ENCODE data around the gene IFITM5.
"Not testable (repeated sequence)": the region's sequence is repeated elsewhere in the genome, so short reads cannot be mapped to it uniquely, and the experiment has no call there.

IFITM5 gene

DNA sequence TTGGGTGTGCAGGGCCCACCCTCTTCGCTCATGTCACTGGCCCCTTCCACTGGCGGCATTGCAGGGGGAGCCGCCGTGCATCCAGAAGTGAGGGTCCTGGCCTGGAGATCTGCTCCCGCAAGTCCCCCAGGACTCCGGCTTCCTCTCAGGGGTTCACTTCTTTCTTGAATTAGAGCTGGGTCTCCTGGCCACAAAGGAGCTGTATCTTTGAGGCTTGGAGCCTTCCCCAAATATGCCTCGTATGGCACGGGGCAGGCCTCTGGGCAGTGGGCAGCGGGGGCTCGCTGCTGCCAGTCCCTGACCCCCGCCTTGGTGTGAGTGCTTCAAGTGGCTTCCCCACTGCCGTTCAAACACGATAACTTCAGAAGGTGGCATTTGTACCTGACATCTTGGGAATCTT, 28.7 kb upstream of the IFITM5 start:
- POLR2A ChIA-PET = interaction anchor here (0.6 kb wide), 1 partner anchor 25 kb away, joined by 6 read pairs; no protein-coding TSS in a partner anchor

GRCh38 chr11:327581-327923, 28.2 kb upstream of the IFITM5 start:
- no peaks in the 10 kb centered on the region for H3K27me3 ChIP-seq (replicated peaks in 2 of 5; ENCODE audit: control insufficient read depth in 4 of 5, insufficient read depth in 5 of 5, low read length in 4 of 5)
- no CpG with 5 or more reads among the region's 3 CpGs for WGBS (ENCODE audit: insufficient coverage)
- H3K4me1 ChIP-seq (ENCODE audit: control extremely low read depth in 1 of 4, control insufficient read depth in 4 of 4, insufficient read depth in 4 of 4, low read length in 3 of 4) = peaks cover 2 to 70% (median 30%) of the 10 kb centered on the region in 4 experiments
- DNase-seq = no peak
- H3K9me3 ChIP-seq (ENCODE audit: control extremely low read depth in 1 of 5, control insufficient read depth in 4 of 5, insufficient read depth in 2 of 5, low read depth in 1 of 5, low read length in 4 of 5) = no peaks in the 10 kb centered on the region
- H3K36me3 ChIP-seq (ENCODE audit: control insufficient read depth in 4 of 4, insufficient read depth in 4 of 4, low read length in 3 of 4) = no peaks in the 10 kb centered on the region
- CTCF ChIA-PET = interaction anchor here (0.8 to 1.8 kb wide), 6 partner anchors 13 to 34 kb away, joined by 3 to 8 read pairs (median 4); no protein-coding TSS in a partner anchor
- H3K4me3 ChIP-seq (ENCODE audit: control insufficient read depth in 1 of 7, extremely low read depth in 1 of 7, insufficient read depth in 4 of 7, low read depth in 2 of 7, low read length in 6 of 7) = peak overlapping the region in 4 of 7 experiments; percentile 45 to 57 (median 52)
- POLR2A ChIA-PET = interaction anchor here (0.6 to 1.3 kb wide), 2 partner anchors 24 to 28 kb away, joined by 6 to 7 read pairs; no protein-coding TSS in a partner anchor
- peak overlapping the region in 1 of 2 experiments; percentile 71 for H3K27ac ChIP-seq (ENCODE audit: insufficient read depth in 1 of 2, low read depth in 1 of 2, low read length in 2 of 2, poor library complexity in 1 of 2, severe bottlenecking in 2 of 2)

More for the DNA sequence above, 28.7 kb upstream of the IFITM5 start:
- CTCF ChIA-PET = interaction anchor here (0.8 to 1.8 kb wide), 5 partner anchors 12 to 33 kb away, joined by 3 to 8 read pairs (median 4); no protein-coding TSS in a partner anchor
- no peak for DNase-seq
- Histone ChIP-seq H3K36me3 (ENCODE audit: control insufficient read depth in 4 of 4, insufficient read depth in 4 of 4, low read length in 3 of 4) (no peaks in the 10 kb centered on the region), H3K9me3 (ENCODE audit: control extremely low read depth in 1 of 5, control insufficient read depth in 4 of 5, insufficient read depth in 2 of 5, low read depth in 1 of 5, low read length in 4 of 5) (peaks cover 0 to 1% (median 0%) of the 10 kb centered on the region in 5 experiments), H3K4me1 (ENCODE audit: control extremely low read depth in 1 of 4, control insufficient read depth in 4 of 4, insufficient read depth in 4 of 4, low read length in 3 of 4) (peaks cover 2 to 74% (median 31%) of the 10 kb centered on the region in 4 experiments), H3K4me3 (ENCODE audit: control insufficient read depth in 1 of 7, extremely low read depth in 1 of 7, insufficient read depth in 4 of 7, low read depth in 2 of 7, low read length in 6 of 7) (no peak overlapping the region), H3K27ac (ENCODE audit: insufficient read depth in 1 of 2, low read depth in 1 of 2, low read length in 2 of 2, poor library complexity in 1 of 2, severe bottlenecking in 2 of 2) (peak overlapping the region in 1 of 2 experiments; percentile 71), H3K27me3 (replicated peaks in 2 of 5; ENCODE audit: control insufficient read depth in 4 of 5, insufficient read depth in 5 of 5, low read length in 4 of 5) (no peaks in the 10 kb centered on the region)
- 97% methylated on average over 13 of the region's 13 CpGs for WGBS (ENCODE audit: insufficient coverage)

DNA sequence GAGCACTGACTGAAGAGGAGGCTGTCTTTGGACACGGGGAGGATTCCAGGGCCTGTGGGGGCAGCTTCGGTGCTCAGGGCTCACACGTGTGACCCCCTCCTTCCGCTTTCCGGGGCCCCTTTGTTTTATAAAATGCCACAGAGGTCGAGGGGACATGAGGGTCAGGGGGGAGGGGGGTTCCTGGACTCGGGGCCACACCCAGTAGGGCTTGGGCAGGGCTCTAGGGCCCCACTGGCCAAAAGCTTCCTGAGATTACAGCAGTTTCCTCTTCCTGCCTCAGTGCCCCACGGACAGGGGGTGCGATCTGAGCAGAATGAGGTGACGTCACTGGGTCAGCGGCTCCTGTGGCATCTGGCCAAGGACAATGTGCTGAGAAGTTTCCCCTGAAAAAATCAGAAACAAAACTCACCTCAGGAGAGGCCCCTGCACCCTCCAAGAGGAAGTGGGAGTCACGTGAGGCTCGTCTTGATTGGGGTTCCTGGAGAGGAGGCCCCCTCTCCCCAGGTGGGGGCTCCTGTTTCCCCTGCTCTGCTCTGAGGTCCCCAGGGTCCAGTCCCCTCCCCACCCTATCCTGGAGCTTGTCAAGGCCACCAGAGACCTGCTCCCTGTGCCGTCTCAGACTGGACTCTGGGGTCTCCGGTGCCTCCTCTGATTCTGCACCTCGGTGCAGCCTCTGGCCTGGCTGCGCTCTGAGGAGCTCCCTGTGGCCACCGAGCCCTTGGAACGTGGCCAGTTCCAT, 27.7 kb upstream of the IFITM5 start:
- H3K4me3 ChIP-seq (ENCODE audit: control insufficient read depth in 1 of 7, extremely low read depth in 1 of 7, insufficient read depth in 4 of 7, low read depth in 2 of 7, low read length in 6 of 7) = peak overlapping the region in 4 of 7 experiments; percentile 45 to 57 (median 52)
- peak overlapping the region in 1 of 2 experiments; percentile 71 for H3K27ac ChIP-seq (ENCODE audit: insufficient read depth in 1 of 2, low read depth in 1 of 2, low read length in 2 of 2, poor library complexity in 1 of 2, severe bottlenecking in 2 of 2)
- H3K27me3 ChIP-seq (replicated peaks in 2 of 5; ENCODE audit: control insufficient read depth in 4 of 5, insufficient read depth in 5 of 5, low read length in 4 of 5) = no peaks in the 10 kb centered on the region
- POLR2A ChIA-PET = interaction anchor here (1.3 kb wide), 1 partner anchor 29 kb away, joined by 7 read pairs; no protein-coding TSS in a partner anchor
- CTCF ChIA-PET = interaction anchor here (0.8 to 1.8 kb wide), 6 partner anchors 13 to 34 kb away, joined by 3 to 8 read pairs (median 4); no protein-coding TSS in a partner anchor
- H3K9me3 ChIP-seq (ENCODE audit: control extremely low read depth in 1 of 5, control insufficient read depth in 4 of 5, insufficient read depth in 2 of 5, low read depth in 1 of 5, low read length in 4 of 5) = no peaks in the 10 kb centered on the region
- WGBS (ENCODE audit: insufficient coverage) = 14% methylated on average over 17 of the region's 19 CpGs
- DNase-seq = peak; percentile 57 to 85 (median 81)
- no peaks in the 10 kb centered on the region for H3K36me3 ChIP-seq (ENCODE audit: control insufficient read depth in 4 of 4, insufficient read depth in 4 of 4, low read length in 3 of 4)
- peaks cover 2 to 70% (median 30%) of the 10 kb centered on the region in 4 experiments for H3K4me1 ChIP-seq (ENCODE audit: control extremely low read depth in 1 of 4, control insufficient read depth in 4 of 4, insufficient read depth in 4 of 4, low read length in 3 of 4)

DNA sequence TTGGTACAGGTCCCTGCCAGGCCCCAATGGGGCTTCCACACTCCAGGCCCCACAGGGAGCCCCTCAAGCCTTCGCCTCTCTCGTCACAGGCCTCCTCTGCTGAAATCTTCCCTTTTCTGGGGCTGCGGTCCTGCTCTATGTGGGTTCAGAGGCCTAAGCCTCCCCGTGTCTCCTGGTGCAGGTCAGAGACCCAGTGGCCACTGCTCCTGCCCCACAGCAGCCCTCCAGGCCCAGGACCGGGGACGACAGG, 27.2 kb upstream of the IFITM5 start:
- H3K36me3 ChIP-seq (ENCODE audit: control insufficient read depth in 4 of 4, insufficient read depth in 4 of 4, low read length in 3 of 4) = no peaks in the 10 kb centered on the region
- H3K27ac ChIP-seq (ENCODE audit: insufficient read depth in 1 of 2, low read depth in 1 of 2, low read length in 2 of 2, poor library complexity in 1 of 2, severe bottlenecking in 2 of 2) = peak overlapping the region in 1 of 2 experiments; percentile 71
- no peak for DNase-seq
- ChIA-PET POLR2A (interaction anchor here (1.3 kb wide), 1 partner anchor 29 kb away, joined by 7 read pairs; no protein-coding TSS in a partner anchor), CTCF (interaction anchor here (1.4 kb wide), 1 partner anchor 17 kb away, joined by 6 read pairs; no protein-coding TSS in a partner anchor)
- WGBS (ENCODE audit: insufficient coverage) = 65% methylated on average over 6 of the region's 6 CpGs
- H3K4me1 ChIP-seq (ENCODE audit: control extremely low read depth in 1 of 4, control insufficient read depth in 4 of 4, insufficient read depth in 4 of 4, low read length in 3 of 4) = peaks cover 2 to 68% (median 29%) of the 10 kb centered on the region in 4 experiments
- H3K4me3 ChIP-seq (ENCODE audit: control insufficient read depth in 1 of 7, extremely low read depth in 1 of 7, insufficient read depth in 4 of 7, low read depth in 2 of 7, low read length in 6 of 7) = peak overlapping the region in 3 of 7 experiments; percentile 45 to 57 (median 53)
- no peaks in the 10 kb centered on the region for H3K9me3 ChIP-seq (ENCODE audit: control extremely low read depth in 1 of 5, control insufficient read depth in 4 of 5, insufficient read depth in 2 of 5, low read depth in 1 of 5, low read length in 4 of 5)
- H3K27me3 ChIP-seq (replicated peaks in 2 of 5; ENCODE audit: control insufficient read depth in 4 of 5, insufficient read depth in 5 of 5, low read length in 4 of 5) = no peaks in the 10 kb centered on the region

GRCh38 chr11:325796-326591, 26.7 kb upstream of the IFITM5 start:
- H3K36me3 ChIP-seq (ENCODE audit: control insufficient read depth in 4 of 4, insufficient read depth in 4 of 4, low read length in 3 of 4) = no peaks in the 10 kb centered on the region
- WGBS (ENCODE audit: insufficient coverage) = 90% methylated on average over 19 of the region's 30 CpGs
- DNase-seq = no peak
- H3K4me3 ChIP-seq (ENCODE audit: control insufficient read depth in 1 of 7, extremely low read depth in 1 of 7, insufficient read depth in 4 of 7, low read depth in 2 of 7, low read length in 6 of 7) = peak overlapping the region in 1 of 7 experiments; percentile 45
- H3K4me1 ChIP-seq (ENCODE audit: control extremely low read depth in 1 of 4, control insufficient read depth in 4 of 4, insufficient read depth in 4 of 4, low read length in 3 of 4) = peaks cover 2 to 65% (median 27%) of the 10 kb centered on the region in 4 experiments
- ChIA-PET POLR2A (interaction anchor here (1.3 kb wide), 1 partner anchor 30 kb away, joined by 7 read pairs; no protein-coding TSS in a partner anchor), CTCF (interaction anchor here (1.0 kb wide), 1 partner anchor 9 kb away, joined by 4 read pairs; no protein-coding TSS in a partner anchor)
- H3K27me3 ChIP-seq (replicated peaks in 2 of 5; ENCODE audit: control insufficient read depth in 4 of 5, insufficient read depth in 5 of 5, low read length in 4 of 5) = no peaks in the 10 kb centered on the region
- no peaks in the 10 kb centered on the region for H3K9me3 ChIP-seq (ENCODE audit: control extremely low read depth in 1 of 5, control insufficient read depth in 4 of 5, insufficient read depth in 2 of 5, low read depth in 1 of 5, low read length in 4 of 5)
- H3K27ac ChIP-seq (ENCODE audit: insufficient read depth in 1 of 2, low read depth in 1 of 2, low read length in 2 of 2, poor library complexity in 1 of 2, severe bottlenecking in 2 of 2) = peak overlapping the region in 1 of 2 experiments; percentile 71

DNA sequence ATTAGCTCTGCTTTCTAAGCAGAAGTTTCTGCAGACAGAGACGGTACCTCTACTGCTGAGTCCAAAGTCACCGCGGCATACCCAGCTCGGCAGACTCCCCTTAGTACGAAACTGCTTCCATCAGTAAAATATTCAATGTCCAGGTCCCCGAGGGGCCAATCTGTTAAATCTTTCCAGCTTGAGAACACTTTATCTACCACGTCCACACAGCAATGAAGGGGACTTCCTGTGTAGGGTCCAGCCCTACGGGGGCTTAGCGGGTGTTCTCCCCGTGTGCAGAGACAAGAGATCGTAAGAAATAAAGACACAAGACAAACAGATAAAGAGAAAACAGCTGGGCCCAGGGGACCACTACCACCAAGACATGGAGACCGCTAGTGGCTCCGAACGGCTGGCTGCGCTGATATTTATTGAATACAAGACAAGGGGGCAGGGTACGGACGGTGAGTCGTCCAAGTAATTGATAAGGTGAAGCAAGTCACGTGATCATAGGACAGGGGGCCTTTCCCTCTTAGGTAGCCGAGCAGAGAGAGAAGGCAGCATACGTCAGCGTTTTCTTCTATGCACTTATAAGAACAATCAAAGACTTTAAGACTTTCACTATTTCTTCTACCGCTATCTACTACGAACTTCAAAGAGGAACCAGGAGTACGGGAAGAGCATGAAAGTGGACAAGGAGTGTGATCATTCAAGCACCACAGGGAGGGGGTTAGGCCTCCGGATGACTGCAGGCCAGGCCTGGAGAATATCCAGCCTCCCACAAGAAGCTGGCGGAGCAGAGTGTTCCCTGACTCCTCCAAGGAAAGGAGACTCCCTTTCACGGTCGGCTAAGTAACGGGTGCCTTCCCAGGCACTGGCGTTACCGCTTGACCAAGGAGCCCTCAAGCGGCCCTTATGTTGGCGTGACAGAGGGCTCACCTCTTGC, 25.5 kb upstream of the IFITM5 start:
- CTCF ChIA-PET = interaction anchor here (1.0 to 1.3 kb wide), 3 partner anchors 8 to 38 kb away, joined by 3 to 5 read pairs (median 4); no protein-coding TSS in a partner anchor
- H3K36me3 ChIP-seq (ENCODE audit: control insufficient read depth in 4 of 4, insufficient read depth in 4 of 4, low read length in 3 of 4); H3K9me3 ChIP-seq (ENCODE audit: control extremely low read depth in 1 of 5, control insufficient read depth in 4 of 5, insufficient read depth in 2 of 5, low read depth in 1 of 5, low read length in 4 of 5); H3K27me3 ChIP-seq (replicated peaks in 2 of 5; ENCODE audit: control insufficient read depth in 4 of 5, insufficient read depth in 5 of 5, low read length in 4 of 5); DNase-seq; H3K4me3 ChIP-seq (ENCODE audit: control insufficient read depth in 1 of 7, extremely low read depth in 1 of 7, insufficient read depth in 4 of 7, low read depth in 2 of 7, low read length in 6 of 7); POLR2A ChIA-PET: not testable (repeated sequence)
- H3K4me1 ChIP-seq (ENCODE audit: control extremely low read depth in 1 of 4, control insufficient read depth in 4 of 4, insufficient read depth in 4 of 4, low read length in 3 of 4) = peaks cover 2 to 63% (median 34%) of the 10 kb centered on the region in 4 experiments
- 75% methylated on average over 12 of the region's 34 CpGs for WGBS (ENCODE audit: insufficient coverage)
- H3K27ac ChIP-seq (ENCODE audit: insufficient read depth in 1 of 2, low read depth in 1 of 2, low read length in 2 of 2, poor library complexity in 1 of 2, severe bottlenecking in 2 of 2) = peak overlapping the region in 1 of 2 experiments; percentile 62

Measured in common myeloid progenitor, CD34-positive (primary cell).